ES-I3 (cell line): ENCODE results near the gene NXPH2.
"Not testable (repeated sequence)": the region's sequence is repeated elsewhere in the genome, so short reads cannot be mapped to it uniquely, and the experiment has no call there.

Source experiments
- H3K36me3 ChIP-seq: 2 replicates; pipeline ENCODE4 v1.6.1; 2013; ENCODE audit warnings: mild to moderate bottlenecking, low read length, control low read depth, moderate library complexity; ENCODE audit not compliant: insufficient read depth
- H3K4me1 ChIP-seq: 2 replicates; pipeline ENCODE4 v1.6.1; 2013; ENCODE audit warnings: mild to moderate bottlenecking, control low read depth, low read length; ENCODE audit not compliant: insufficient read depth
- H3K9ac ChIP-seq: 2 replicates; pipeline ENCODE4 v1.6.1; 2013; ENCODE audit warnings: low read depth, mild to moderate bottlenecking, low read length, moderate library complexity
- H3K9me3 ChIP-seq: 2 replicates; pipeline ENCODE4 v1.6.1; 2013; ENCODE audit warnings: mild to moderate bottlenecking, low read length, moderate library complexity; ENCODE audit not compliant: control insufficient read depth, insufficient read depth

Gene NXPH2

GRCh38 chr2:138777996-138778395 is 2.2 kb downstream of the NXPH2 start:
- peaks cover 8% of the 10 kb centered on the region; the same call in 1 of the 2 replicates for H3K4me1 ChIP-seq
- H3K9ac ChIP-seq: no peak overlapping the region
- no peaks in the 10 kb centered on the region for H3K36me3 ChIP-seq
- H3K9me3 ChIP-seq: no peaks in the 10 kb centered on the region

GRCh38 chr2:138775736-138776135 is 4.5 kb downstream of the NXPH2 start:
- Histone ChIP-seq H3K36me3 (no peaks in the 10 kb centered on the region), H3K4me1 (peaks cover 8% of the 10 kb centered on the region; the same call in 1 of the 2 replicates), H3K9me3 (no peaks in the 10 kb centered on the region), H3K9ac (no peak overlapping the region)

- no peaks in the 10 kb centered on the region for H3K9me3 ChIP-seq
- H3K9ac ChIP-seq: no peak overlapping the region
- 0 out of 2 replicates have a peak, but pooled peaks cover 6% of the 10 kb centered on the region for H3K4me1 ChIP-seq
- no peaks in the 10 kb centered on the region for H3K36me3 ChIP-seq
Measured at GRCh38 chr2:138771534-138771933, 8.7 kb downstream of the NXPH2 start.

GRCh38 chr2:138767101-138767500 is 13.1 kb downstream of the NXPH2 start:
- 0 out of 2 replicates have a peak, but pooled peaks cover 6% of the 10 kb centered on the region for H3K4me1 ChIP-seq
- H3K36me3 ChIP-seq: no peaks in the 10 kb centered on the region
- H3K9me3 ChIP-seq: no peaks in the 10 kb centered on the region
- H3K9ac ChIP-seq: no peak overlapping the region

GRCh38 chr2:138766464-138766863 is 13.7 kb downstream of the NXPH2 start:
- H3K4me1 ChIP-seq: 0 out of 2 replicates have a peak, but pooled peaks cover 6% of the 10 kb centered on the region
- H3K9ac ChIP-seq: no peak overlapping the region
- no peaks in the 10 kb centered on the region for H3K9me3 ChIP-seq
- H3K36me3 ChIP-seq: no peaks in the 10 kb centered on the region

- H3K9me3 ChIP-seq: no peaks in the 10 kb centered on the region
- H3K36me3 ChIP-seq: no peaks in the 10 kb centered on the region
- no peak overlapping the region for H3K9ac ChIP-seq
- H3K4me1 ChIP-seq: 0 out of 2 replicates have a peak, but pooled peaks cover 6% of the 10 kb centered on the region
Measured at GRCh38 chr2:138763971-138764370, 16.2 kb downstream of the NXPH2 start.

- H3K9me3 ChIP-seq: no peaks in the 10 kb centered on the region
- no peak overlapping the region for H3K9ac ChIP-seq
- no peaks in the 10 kb centered on the region for H3K4me1 ChIP-seq
- no peaks in the 10 kb centered on the region for H3K36me3 ChIP-seq
Measured at GRCh38 chr2:138762533-138762932, 17.7 kb downstream of the NXPH2 start.

- Histone ChIP-seq H3K4me1 (no peaks in the 10 kb centered on the region), H3K9ac (no peak overlapping the region), H3K36me3 (no peaks in the 10 kb centered on the region), H3K9me3 (no peaks in the 10 kb centered on the region)
Measured at GRCh38 chr2:138760676-138761075, 19.5 kb downstream of the NXPH2 start.

- Histone ChIP-seq H3K9ac (no peak overlapping the region), H3K4me1 (no peaks in the 10 kb centered on the region), H3K9me3 (no peaks in the 10 kb centered on the region), H3K36me3 (no peaks in the 10 kb centered on the region)
Measured at GRCh38 chr2:138757384-138757783, 22.8 kb downstream of the NXPH2 start.

GRCh38 chr2:138752197-138752956 is 27.8 kb downstream of the NXPH2 start:
- Histone ChIP-seq H3K9ac (no peak overlapping the region), H3K36me3 (no peaks in the 10 kb centered on the region), H3K4me1 (no peaks in the 10 kb centered on the region), H3K9me3 (no peaks in the 10 kb centered on the region; the same call in 1 of the 2 replicates)

GRCh38 chr2:138744713-138745112 is 35.5 kb downstream of the NXPH2 start:
- Histone ChIP-seq H3K9ac (no peak overlapping the region), H3K9me3 (no peaks in the 10 kb centered on the region; the same call in 1 of the 2 replicates), H3K4me1 (no peaks in the 10 kb centered on the region), H3K36me3 (no peaks in the 10 kb centered on the region)

GRCh38 chr2:138742441-138743057 is 37.6 kb downstream of the NXPH2 start:
- Histone ChIP-seq H3K9me3 (peaks cover 2% of the 10 kb centered on the region), H3K4me1 (no peaks in the 10 kb centered on the region), H3K9ac (no peak overlapping the region), H3K36me3 (no peaks in the 10 kb centered on the region)

- Histone ChIP-seq H3K4me1 (no peaks in the 10 kb centered on the region), H3K9ac (no peak overlapping the region), H3K9me3 (peaks cover 6% of the 10 kb centered on the region), H3K36me3 (no peaks in the 10 kb centered on the region)
Measured at GRCh38 chr2:138741851-138742250, 38.3 kb downstream of the NXPH2 start.

- not testable (repeated sequence) for H3K4me1 ChIP-seq, H3K36me3 ChIP-seq, H3K9ac ChIP-seq
- H3K9me3 ChIP-seq: peaks cover 12% of the 10 kb centered on the region
Measured at GRCh38 chr2:138737009-138737554, 43.1 kb downstream of the NXPH2 start.

- Histone ChIP-seq H3K9me3 (peaks cover 11% of the 10 kb centered on the region; the same call in 1 of the 2 replicates), H3K4me1 (no peaks in the 10 kb centered on the region), H3K36me3 (no peaks in the 10 kb centered on the region), H3K9ac (no peak overlapping the region)
Measured at GRCh38 chr2:138732651-138733050, 47.5 kb downstream of the NXPH2 start.
